Measurements from ENCODE around the gene EXOC6B. TPM values are rescaled to one million over a fixed set of nuclear protein-coding genes. Genes with fewer than 3 reads are reported as not detected.

The EXOC6B gene
- total RNA-seq, 1 experiment from 2014 or later, result 40.1 TPM

DNA sequence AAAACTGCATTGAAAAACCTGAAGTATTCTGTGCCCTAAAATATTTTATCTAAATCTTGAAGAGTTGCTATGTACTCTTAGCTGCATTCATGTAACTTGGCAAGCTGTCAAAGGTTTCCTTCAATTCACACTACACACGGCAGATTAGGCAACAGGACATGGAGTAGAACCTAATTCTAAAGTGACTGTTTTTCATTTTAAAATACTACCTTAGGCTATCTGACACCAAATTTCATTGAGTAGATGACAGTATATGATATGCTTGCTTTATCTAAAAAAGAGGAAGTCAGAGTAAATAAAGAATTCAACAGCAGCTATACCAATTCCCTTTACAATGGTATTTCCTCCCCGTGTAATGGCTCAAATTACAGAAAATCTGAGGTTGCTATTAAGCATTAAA, 45.4 kb downstream of the EXOC6B start:
- Histone ChIP-seq H2AK5ac (ENCODE audit: insufficient read length, low read length) (no peak overlapping the region), H3K9me3 (ENCODE audit: control insufficient read depth, low read depth, low read length) (no peaks in the 10 kb centered on the region), H2BK5ac (ENCODE audit: insufficient read length, low read length) (no peak overlapping the region), H3K18ac (ENCODE audit: insufficient read length, low read depth, low read length) (no peak overlapping the region), H3K4me2 (ENCODE audit: insufficient read depth, insufficient read length, low read length) (no peak overlapping the region), H3K14ac (ENCODE audit: insufficient read depth, low read length) (no peak overlapping the region), H2BK15ac (ENCODE audit: low read depth, low read length) (no peak overlapping the region), H3K27ac (ENCODE audit: insufficient read length, low read depth, low read length) (no peak overlapping the region), H3K4ac (ENCODE audit: low read depth, low read length) (no peak overlapping the region), H2AFZ (ENCODE audit: low read length) (no peak overlapping the region), H3K27me3 (ENCODE audit: insufficient read depth, low read length) (no peaks in the 10 kb centered on the region), H4K91ac (ENCODE audit: insufficient read length, low read depth, low read length) (no peak overlapping the region), H2BK12ac (ENCODE audit: insufficient read length, low read depth, low read length) (no peak overlapping the region), H2BK20ac (ENCODE audit: low read depth, low read length, poor library complexity, severe bottlenecking) (no peak overlapping the region), H4K20me1 (ENCODE audit: control insufficient read depth, insufficient read depth, insufficient read length) (no peaks in the 10 kb centered on the region), H3K79me2 (ENCODE audit: insufficient read depth, low read length) (peaks cover 2% of the 10 kb centered on the region; the same call in 1 of the 2 replicates), H3K9ac (ENCODE audit: extremely low read depth, insufficient read length, low read length) (no peak overlapping the region), H4K5ac (ENCODE audit: insufficient read length, low read depth, low read length) (no peak overlapping the region), H3K23ac (ENCODE audit: insufficient read length, low read depth, low read length) (no peak overlapping the region), H3K23me2 (ENCODE audit: insufficient read length, low read depth, low read length, poor library complexity, severe bottlenecking) (no peaks in the 10 kb centered on the region), H3K4me1 (ENCODE audit: insufficient read depth, low read length) (no peaks in the 10 kb centered on the region), H3K79me1 (ENCODE audit: insufficient read depth, low read depth, low read length, poor library complexity, severe bottlenecking) (no peaks in the 10 kb centered on the region), H2BK120ac (ENCODE audit: low read depth, low read length, poor library complexity, severe bottlenecking) (no peak overlapping the region), H3T11ph (ENCODE audit: low read length) (no peak overlapping the region), H3K56ac (ENCODE audit: insufficient read length, low read depth, low read length) (no peak overlapping the region), H4K8ac (replicated peaks; ENCODE audit: insufficient read length, low read depth, low read length) (no peak overlapping the region)
- no peak overlapping the region for H3K27ac Mint-ChIP-seq
- WGBS (ENCODE audit: extremely low coverage, insufficient read length, low lambda C conversion rate), result no CpG with 5 or more reads among the region's 2 CpGs
- no peak for DNase-seq
- peaks cover 5 to 13% of the 10 kb centered on the region in 2 experiments for H3K9me3 Mint-ChIP-seq
- TF ChIP-seq, protein P1, sequence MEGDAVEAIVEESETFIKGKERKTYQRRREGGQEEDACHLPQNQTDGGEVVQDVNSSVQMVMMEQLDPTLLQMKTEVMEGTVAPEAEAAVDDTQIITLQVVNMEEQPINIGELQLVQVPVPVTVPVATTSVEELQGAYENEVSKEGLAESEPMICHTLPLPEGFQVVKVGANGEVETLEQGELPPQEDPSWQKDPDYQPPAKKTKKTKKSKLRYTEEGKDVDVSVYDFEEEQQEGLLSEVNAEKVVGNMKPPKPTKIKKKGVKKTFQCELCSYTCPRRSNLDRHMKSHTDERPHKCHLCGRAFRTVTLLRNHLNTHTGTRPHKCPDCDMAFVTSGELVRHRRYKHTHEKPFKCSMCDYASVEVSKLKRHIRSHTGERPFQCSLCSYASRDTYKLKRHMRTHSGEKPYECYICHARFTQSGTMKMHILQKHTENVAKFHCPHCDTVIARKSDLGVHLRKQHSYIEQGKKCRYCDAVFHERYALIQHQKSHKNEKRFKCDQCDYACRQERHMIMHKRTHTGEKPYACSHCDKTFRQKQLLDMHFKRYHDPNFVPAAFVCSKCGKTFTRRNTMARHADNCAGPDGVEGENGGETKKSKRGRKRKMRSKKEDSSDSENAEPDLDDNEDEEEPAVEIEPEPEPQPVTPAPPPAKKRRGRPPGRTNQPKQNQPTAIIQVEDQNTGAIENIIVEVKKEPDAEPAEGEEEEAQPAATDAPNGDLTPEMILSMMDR (conservative IDR thresholded peaks at IDR 0.05), result no peak
- H3K4me3 Mint-ChIP-seq, result no peak overlapping the region
- no peaks in the 10 kb centered on the region for H3K27me3 Mint-ChIP-seq (ENCODE audit: low read depth)
- peaks cover 10 to 12% of the 10 kb centered on the region in 2 experiments for H3K4me1 Mint-ChIP-seq
- H3K36me3 Mint-ChIP-seq (ENCODE audit: insufficient read depth in 1 of 3, low read depth in 3 of 3), result peaks cover 15 to 28% (median 25%) of the 10 kb centered on the region in 3 experiments
